ENCODE data around the gene KDM3B. TPM values are rescaled to one million over a fixed set of nuclear protein-coding genes. Genes with fewer than 3 reads are reported as not detected.
A peak's percentile ranks its signal among the peaks of the same experiment; 100 is the strongest.

Gene KDM3B
- total and polyA plus RNA-seq, 9 of the 15 experiments (the other 6 are each of a cell fraction or from before 2014, with no cell fraction given), result 13.8 to 62.8 (median 41.9) TPM

GRCh38 chr5:138336952-138337684 lies 15.4 kb upstream of the KDM3B start (continued):
- TF ChIP-seq, protein P1, sequence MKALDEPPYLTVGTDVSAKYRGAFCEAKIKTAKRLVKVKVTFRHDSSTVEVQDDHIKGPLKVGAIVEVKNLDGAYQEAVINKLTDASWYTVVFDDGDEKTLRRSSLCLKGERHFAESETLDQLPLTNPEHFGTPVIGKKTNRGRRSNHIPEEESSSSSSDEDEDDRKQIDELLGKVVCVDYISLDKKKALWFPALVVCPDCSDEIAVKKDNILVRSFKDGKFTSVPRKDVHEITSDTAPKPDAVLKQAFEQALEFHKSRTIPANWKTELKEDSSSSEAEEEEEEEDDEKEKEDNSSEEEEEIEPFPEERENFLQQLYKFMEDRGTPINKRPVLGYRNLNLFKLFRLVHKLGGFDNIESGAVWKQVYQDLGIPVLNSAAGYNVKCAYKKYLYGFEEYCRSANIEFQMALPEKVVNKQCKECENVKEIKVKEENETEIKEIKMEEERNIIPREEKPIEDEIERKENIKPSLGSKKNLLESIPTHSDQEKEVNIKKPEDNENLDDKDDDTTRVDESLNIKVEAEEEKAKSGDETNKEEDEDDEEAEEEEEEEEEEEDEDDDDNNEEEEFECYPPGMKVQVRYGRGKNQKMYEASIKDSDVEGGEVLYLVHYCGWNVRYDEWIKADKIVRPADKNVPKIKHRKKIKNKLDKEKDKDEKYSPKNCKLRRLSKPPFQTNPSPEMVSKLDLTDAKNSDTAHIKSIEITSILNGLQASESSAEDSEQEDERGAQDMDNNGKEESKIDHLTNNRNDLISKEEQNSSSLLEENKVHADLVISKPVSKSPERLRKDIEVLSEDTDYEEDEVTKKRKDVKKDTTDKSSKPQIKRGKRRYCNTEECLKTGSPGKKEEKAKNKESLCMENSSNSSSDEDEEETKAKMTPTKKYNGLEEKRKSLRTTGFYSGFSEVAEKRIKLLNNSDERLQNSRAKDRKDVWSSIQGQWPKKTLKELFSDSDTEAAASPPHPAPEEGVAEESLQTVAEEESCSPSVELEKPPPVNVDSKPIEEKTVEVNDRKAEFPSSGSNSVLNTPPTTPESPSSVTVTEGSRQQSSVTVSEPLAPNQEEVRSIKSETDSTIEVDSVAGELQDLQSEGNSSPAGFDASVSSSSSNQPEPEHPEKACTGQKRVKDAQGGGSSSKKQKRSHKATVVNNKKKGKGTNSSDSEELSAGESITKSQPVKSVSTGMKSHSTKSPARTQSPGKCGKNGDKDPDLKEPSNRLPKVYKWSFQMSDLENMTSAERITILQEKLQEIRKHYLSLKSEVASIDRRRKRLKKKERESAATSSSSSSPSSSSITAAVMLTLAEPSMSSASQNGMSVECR (CRISPR knock-in tag; IDR thresholded peaks at IDR 0.05), result no peak
- TF ChIP-seq, protein P2, sequence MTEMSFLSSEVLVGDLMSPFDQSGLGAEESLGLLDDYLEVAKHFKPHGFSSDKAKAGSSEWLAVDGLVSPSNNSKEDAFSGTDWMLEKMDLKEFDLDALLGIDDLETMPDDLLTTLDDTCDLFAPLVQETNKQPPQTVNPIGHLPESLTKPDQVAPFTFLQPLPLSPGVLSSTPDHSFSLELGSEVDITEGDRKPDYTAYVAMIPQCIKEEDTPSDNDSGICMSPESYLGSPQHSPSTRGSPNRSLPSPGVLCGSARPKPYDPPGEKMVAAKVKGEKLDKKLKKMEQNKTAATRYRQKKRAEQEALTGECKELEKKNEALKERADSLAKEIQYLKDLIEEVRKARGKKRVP (CRISPR knock-in tag; IDR thresholded peaks at IDR 0.05), result peak; percentile 62; the same call in 1 of the 2 replicates
- TF ChIP-seq, protein P3, sequence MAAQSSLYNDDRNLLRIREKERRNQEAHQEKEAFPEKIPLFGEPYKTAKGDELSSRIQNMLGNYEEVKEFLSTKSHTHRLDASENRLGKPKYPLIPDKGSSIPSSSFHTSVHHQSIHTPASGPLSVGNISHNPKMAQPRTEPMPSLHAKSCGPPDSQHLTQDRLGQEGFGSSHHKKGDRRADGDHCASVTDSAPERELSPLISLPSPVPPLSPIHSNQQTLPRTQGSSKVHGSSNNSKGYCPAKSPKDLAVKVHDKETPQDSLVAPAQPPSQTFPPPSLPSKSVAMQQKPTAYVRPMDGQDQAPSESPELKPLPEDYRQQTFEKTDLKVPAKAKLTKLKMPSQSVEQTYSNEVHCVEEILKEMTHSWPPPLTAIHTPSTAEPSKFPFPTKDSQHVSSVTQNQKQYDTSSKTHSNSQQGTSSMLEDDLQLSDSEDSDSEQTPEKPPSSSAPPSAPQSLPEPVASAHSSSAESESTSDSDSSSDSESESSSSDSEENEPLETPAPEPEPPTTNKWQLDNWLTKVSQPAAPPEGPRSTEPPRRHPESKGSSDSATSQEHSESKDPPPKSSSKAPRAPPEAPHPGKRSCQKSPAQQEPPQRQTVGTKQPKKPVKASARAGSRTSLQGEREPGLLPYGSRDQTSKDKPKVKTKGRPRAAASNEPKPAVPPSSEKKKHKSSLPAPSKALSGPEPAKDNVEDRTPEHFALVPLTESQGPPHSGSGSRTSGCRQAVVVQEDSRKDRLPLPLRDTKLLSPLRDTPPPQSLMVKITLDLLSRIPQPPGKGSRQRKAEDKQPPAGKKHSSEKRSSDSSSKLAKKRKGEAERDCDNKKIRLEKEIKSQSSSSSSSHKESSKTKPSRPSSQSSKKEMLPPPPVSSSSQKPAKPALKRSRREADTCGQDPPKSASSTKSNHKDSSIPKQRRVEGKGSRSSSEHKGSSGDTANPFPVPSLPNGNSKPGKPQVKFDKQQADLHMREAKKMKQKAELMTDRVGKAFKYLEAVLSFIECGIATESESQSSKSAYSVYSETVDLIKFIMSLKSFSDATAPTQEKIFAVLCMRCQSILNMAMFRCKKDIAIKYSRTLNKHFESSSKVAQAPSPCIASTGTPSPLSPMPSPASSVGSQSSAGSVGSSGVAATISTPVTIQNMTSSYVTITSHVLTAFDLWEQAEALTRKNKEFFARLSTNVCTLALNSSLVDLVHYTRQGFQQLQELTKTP (IDR thresholded peaks at IDR 0.05; ENCODE audit: low read depth in 1 of 2, partially characterized antibody in 2 of 2), result peak in 1 of 2 experiments; percentile 82
- TF ChIP-seq, protein P4, sequence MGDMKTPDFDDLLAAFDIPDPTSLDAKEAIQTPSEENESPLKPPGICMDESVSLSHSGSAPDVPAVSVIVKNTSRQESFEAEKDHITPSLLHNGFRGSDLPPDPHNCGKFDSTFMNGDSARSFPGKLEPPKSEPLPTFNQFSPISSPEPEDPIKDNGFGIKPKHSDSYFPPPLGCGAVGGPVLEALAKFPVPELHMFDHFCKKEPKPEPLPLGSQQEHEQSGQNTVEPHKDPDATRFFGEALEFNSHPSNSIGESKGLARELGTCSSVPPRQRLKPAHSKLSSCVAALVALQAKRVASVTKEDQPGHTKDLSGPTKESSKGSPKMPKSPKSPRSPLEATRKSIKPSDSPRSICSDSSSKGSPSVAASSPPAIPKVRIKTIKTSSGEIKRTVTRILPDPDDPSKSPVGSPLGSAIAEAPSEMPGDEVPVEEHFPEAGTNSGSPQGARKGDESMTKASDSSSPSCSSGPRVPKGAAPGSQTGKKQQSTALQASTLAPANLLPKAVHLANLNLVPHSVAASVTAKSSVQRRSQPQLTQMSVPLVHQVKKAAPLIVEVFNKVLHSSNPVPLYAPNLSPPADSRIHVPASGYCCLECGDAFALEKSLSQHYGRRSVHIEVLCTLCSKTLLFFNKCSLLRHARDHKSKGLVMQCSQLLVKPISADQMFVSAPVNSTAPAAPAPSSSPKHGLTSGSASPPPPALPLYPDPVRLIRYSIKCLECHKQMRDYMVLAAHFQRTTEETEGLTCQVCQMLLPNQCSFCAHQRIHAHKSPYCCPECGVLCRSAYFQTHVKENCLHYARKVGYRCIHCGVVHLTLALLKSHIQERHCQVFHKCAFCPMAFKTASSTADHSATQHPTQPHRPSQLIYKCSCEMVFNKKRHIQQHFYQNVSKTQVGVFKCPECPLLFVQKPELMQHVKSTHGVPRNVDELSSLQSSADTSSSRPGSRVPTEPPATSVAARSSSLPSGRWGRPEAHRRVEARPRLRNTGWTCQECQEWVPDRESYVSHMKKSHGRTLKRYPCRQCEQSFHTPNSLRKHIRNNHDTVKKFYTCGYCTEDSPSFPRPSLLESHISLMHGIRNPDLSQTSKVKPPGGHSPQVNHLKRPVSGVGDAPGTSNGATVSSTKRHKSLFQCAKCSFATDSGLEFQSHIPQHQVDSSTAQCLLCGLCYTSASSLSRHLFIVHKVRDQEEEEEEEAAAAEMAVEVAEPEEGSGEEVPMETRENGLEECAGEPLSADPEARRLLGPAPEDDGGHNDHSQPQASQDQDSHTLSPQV (IDR thresholded peaks at IDR 0.05), result no peak
- TF ChIP-seq ZNF316 (IDR thresholded peaks at IDR 0.05) (no peak), SAFB (IDR thresholded peaks at IDR 0.05; ENCODE audit: borderline replicate concordance, low read depth, low read length) (no peak), NFYB (IDR thresholded peaks at IDR 0.05; ENCODE audit: extremely low read depth, insufficient read length) (no peak), HMGN3 (IDR thresholded peaks at IDR 0.05; ENCODE audit: borderline replicate concordance, extremely low read depth, insufficient read length, low read depth, low read length) (no peak), MXI1 (IDR thresholded peaks at IDR 0.05; ENCODE audit: low read depth, low read length) (no peak), EP400 (IDR thresholded peaks at IDR 0.05) (peak; percentile 90), ZNF436 (CRISPR knock-in tag; IDR thresholded peaks at IDR 0.05) (no peak), ZNF431 (CRISPR knock-in tag; IDR thresholded peaks at IDR 0.05) (no peak), ZNF174 (CRISPR knock-in tag; IDR thresholded peaks at IDR 0.05) (no peak)
